ENCODE results near the gene RAPGEF5.

Gene RAPGEF5

GRCh38 chr7:22356701-22357310 lies at the start of gene RAPGEF5:
Gene RAPGEF5 (minus strand): TSS chr7:22357154. CDS start chr7:22357060, 94 bp downstream.
- DNase-seq (ENCODE audit: low spot score) = peak; percentile 56

- no peak for DNase-seq (ENCODE audit: low spot score)
Measured at GRCh38 chr7:22406715-22407114, 49.8 kb upstream of the RAPGEF5 start.

GRCh38 chr7:22404421-22405023 lies 47.6 kb upstream of the RAPGEF5 start:
- no peak for DNase-seq (ENCODE audit: low spot score)

- no peak for DNase-seq (ENCODE audit: low spot score)
Measured at GRCh38 chr7:22403344-22403743, 46.4 kb upstream of the RAPGEF5 start.

GRCh38 chr7:22402250-22402649 lies 45.3 kb upstream of the RAPGEF5 start:
- DNase-seq (ENCODE audit: low spot score) = no peak

- no peak for DNase-seq (ENCODE audit: low spot score)
Measured at GRCh38 chr7:22400936-22401553, 44.1 kb upstream of the RAPGEF5 start.

GRCh38 chr7:22400150-22400814 lies 43.3 kb upstream of the RAPGEF5 start:
- DNase-seq (ENCODE audit: low spot score) = no peak

- DNase-seq (ENCODE audit: low spot score) = no peak
Measured at GRCh38 chr7:22399546-22399945, 42.6 kb upstream of the RAPGEF5 start.

GRCh38 chr7:22399091-22399490 lies 42.1 kb upstream of the RAPGEF5 start:
- no peak for DNase-seq (ENCODE audit: low spot score)

- no peak for DNase-seq (ENCODE audit: low spot score)
Measured at GRCh38 chr7:22397981-22398380, 41.0 kb upstream of the RAPGEF5 start.

GRCh38 chr7:22395222-22395621 lies 38.3 kb upstream of the RAPGEF5 start:
- no peak for DNase-seq (ENCODE audit: low spot score)

- DNase-seq (ENCODE audit: low spot score) = no peak
Measured at GRCh38 chr7:22394739-22395138, 37.8 kb upstream of the RAPGEF5 start.

- no peak for DNase-seq (ENCODE audit: low spot score)
Measured at GRCh38 chr7:22393913-22394729, 37.2 kb upstream of the RAPGEF5 start.

GRCh38 chr7:22390516-22390915 lies 33.6 kb upstream of the RAPGEF5 start:
- no peak for DNase-seq (ENCODE audit: low spot score)

- DNase-seq (ENCODE audit: low spot score) = no peak
Measured at GRCh38 chr7:22389892-22390291, 32.9 kb upstream of the RAPGEF5 start.

GRCh38 chr7:22387583-22387982 lies 30.6 kb upstream of the RAPGEF5 start:
- DNase-seq (ENCODE audit: low spot score) = no peak

- DNase-seq (ENCODE audit: low spot score) = no peak
Measured at GRCh38 chr7:22386865-22387264, 29.9 kb upstream of the RAPGEF5 start.

- no peak for DNase-seq (ENCODE audit: low spot score)
Measured at GRCh38 chr7:22386206-22386858, 29.4 kb upstream of the RAPGEF5 start.

- DNase-seq (ENCODE audit: low spot score) = no peak
Measured at GRCh38 chr7:22385326-22385725, 28.4 kb upstream of the RAPGEF5 start.

GRCh38 chr7:22380333-22380732 lies 23.4 kb upstream of the RAPGEF5 start:
- DNase-seq (ENCODE audit: low spot score) = no peak

GRCh38 chr7:22378199-22378980 lies 21.4 kb upstream of the RAPGEF5 start:
- DNase-seq (ENCODE audit: low spot score) = no peak
